Suprapubic skin (tissue), 4 donors: ENCODE data around the gene RAB37. TPM values are rescaled to one million over a fixed set of nuclear protein-coding genes. Genes with fewer than 3 reads are reported as not detected.

ENCODE experiments used
- DNase-seq, 2 donors: peaks; one replicate each; pipeline ENCODE4 v3.0.0-alpha.2; 2019; ENCODE audit warnings: low spot score in 2 of 2
- H3K27ac ChIP-seq: fragments of 200-600 bp; sonication (generic); one replicate; pipeline ENCODE4 v1.5.1; 2019
- H3K27me3 ChIP-seq: fragments of 200-600 bp; sonication (generic); one replicate; pipeline ENCODE4 v1.5.1; 2019
- H3K36me3 ChIP-seq: fragments of 200-600 bp; sonication (generic); one replicate; pipeline ENCODE4 v1.5.1; 2019
- H3K4me1 ChIP-seq: fragments of 200-600 bp; sonication (generic); one replicate; pipeline ENCODE4 v1.5.1; 2019
- H3K4me3 ChIP-seq: fragments of 200-600 bp; sonication (generic); one replicate; pipeline ENCODE4 v1.5.1; 2019; ENCODE audit warnings: mild to moderate bottlenecking
- H3K9me3 ChIP-seq: fragments of 200-600 bp; sonication (generic); one replicate; pipeline ENCODE4 v1.5.1; 2019
- CTCF ChIP-seq, 2 donors: fragments of 200-600 bp in 1 of 2; fragments of 450-650 bp in 1 of 2; sonication (generic) in 1 of 2; IDR thresholded peaks; one replicate each; pipeline ENCODE4 v1.5.1; 2016 to 2019; ENCODE audit warnings: antibody characterized with exemption in 2 of 2, mild to moderate bottlenecking in 1 of 2, moderate library complexity in 1 of 2
- EP300 ChIP-seq: sonication (generic); formaldehyde crosslinking; IDR thresholded peaks from one replicate; pipeline ENCODE4 v1.6.1; 2017; ENCODE audit warnings: antibody characterized with exemption
- POLR2A ChIP-seq, 2 donors: fragments of 450-650 bp; IDR thresholded peaks; one replicate each; pipeline ENCODE4 v1.6.1; 2017; ENCODE audit warnings: antibody characterized with exemption in 2 of 2, mild to moderate bottlenecking in 2 of 2, moderate library complexity in 2 of 2
- POLR2AphosphoS5 ChIP-seq, 3 donors: sonication (generic); formaldehyde crosslinking; IDR thresholded peaks; one replicate each; pipeline ENCODE4 v1.6.1; 2017; ENCODE audit warnings: antibody characterized with exemption in 3 of 3
- WGBS: methylation state at CpG from one replicate; pipeline ENCODE4 v1.1.5; 2018; 5-methylcytosine and 5-hydroxymethylcytosine counted together
- total RNA-seq, 4 donors: library from RNA; depleted of rRNA; stranded (reverse); fragments of >200 nt; gene quantifications; one replicate each; pipeline ENCODE4 v1.1.0, GENCODE V29; 2016

RAB37 gene
- total RNA-seq, 4 donors from 2014 or later = 0.32 to 0.38 TPM; not detected in 2

- no peaks in the 10 kb centered on the region for H3K36me3 ChIP-seq
- H3K27me3 ChIP-seq = peaks cover 15% of the 10 kb centered on the region
- no peak for TF ChIP-seq POLR2AphosphoS5 (IDR thresholded peaks at IDR 0.05)
- no peak for TF ChIP-seq EP300
- no peak for TF ChIP-seq POLR2A (IDR thresholded peaks at IDR 0.05)
- TF ChIP-seq CTCF (IDR thresholded peaks at IDR 0.05) = no peak
- WGBS = 58% methylated on average over 2 of the region's 2 CpGs
- no peak overlapping the region for H3K27ac ChIP-seq
- H3K9me3 ChIP-seq = no peaks in the 10 kb centered on the region
- H3K4me1 ChIP-seq = no peaks in the 10 kb centered on the region
- no peak overlapping the region for H3K4me3 ChIP-seq
- no peak for DNase-seq
Observed at GRCh38 chr17:74703311-74703710, 33.7 kb upstream of the RAB37 start.

GRCh38 chr17:74704544-74704943, 32.5 kb upstream of the RAB37 start:
- Histone ChIP-seq H3K4me1 (no peaks in the 10 kb centered on the region), H3K9me3 (no peaks in the 10 kb centered on the region), H3K4me3 (no peak overlapping the region), H3K27me3 (peaks cover 18% of the 10 kb centered on the region), H3K27ac (no peak overlapping the region), H3K36me3 (no peaks in the 10 kb centered on the region)
- 88% methylated on average over 8 of the region's 8 CpGs for WGBS
- TF ChIP-seq CTCF (IDR thresholded peaks at IDR 0.05) (no peak), POLR2A (IDR thresholded peaks at IDR 0.05) (no peak), EP300 (no peak), POLR2AphosphoS5 (IDR thresholded peaks at IDR 0.05) (no peak)
- DNase-seq = no peak

DNA sequence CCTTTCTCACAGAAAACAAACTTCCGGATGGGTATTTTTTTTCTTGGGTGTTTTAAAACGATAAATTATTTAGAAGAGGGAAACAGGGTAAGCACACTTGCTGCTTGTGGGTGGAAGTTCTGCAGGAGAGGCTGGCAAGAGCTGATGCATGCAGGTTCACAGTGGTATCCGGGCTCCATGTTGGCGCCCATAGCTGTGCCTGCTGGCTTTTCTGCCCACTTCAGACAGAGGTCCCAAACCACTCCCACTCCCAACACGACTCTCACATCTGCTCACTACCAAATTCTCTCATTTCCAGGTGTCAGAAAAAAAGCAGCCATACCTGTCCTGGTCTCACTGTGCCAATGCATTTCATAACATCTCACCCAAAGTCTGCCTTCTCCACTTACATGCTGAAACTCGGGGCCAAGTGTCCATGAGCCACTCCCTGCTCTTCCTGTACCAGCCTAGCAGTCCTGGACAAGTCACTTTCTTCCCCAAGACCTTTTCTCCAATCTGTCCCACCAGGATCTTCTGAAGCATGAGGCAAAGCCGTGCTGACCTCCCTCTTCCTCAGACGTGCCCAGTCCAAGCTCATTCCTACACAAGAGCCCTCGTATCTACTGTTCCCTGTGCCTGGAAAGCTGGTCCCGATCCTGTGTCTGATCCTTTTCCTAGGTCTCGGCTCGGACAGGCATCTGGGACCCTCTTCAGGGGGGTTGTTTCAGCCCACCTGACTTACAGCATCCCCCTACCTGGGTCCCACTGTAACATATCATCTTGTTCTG, 25.8 kb upstream of the RAB37 start:
- Histone ChIP-seq H3K27me3 (peaks cover 19% of the 10 kb centered on the region), H3K4me1 (no peaks in the 10 kb centered on the region), H3K27ac (no peak overlapping the region), H3K36me3 (no peaks in the 10 kb centered on the region), H3K9me3 (no peaks in the 10 kb centered on the region), H3K4me3 (no peak overlapping the region)
- no peak for TF ChIP-seq EP300
- TF ChIP-seq POLR2A (IDR thresholded peaks at IDR 0.05) = no peak
- no peak for TF ChIP-seq POLR2AphosphoS5 (IDR thresholded peaks at IDR 0.05)
- no peak for TF ChIP-seq CTCF (IDR thresholded peaks at IDR 0.05)
- WGBS = 59% methylated on average over 12 of the region's 12 CpGs
- DNase-seq = no peak

DNA sequence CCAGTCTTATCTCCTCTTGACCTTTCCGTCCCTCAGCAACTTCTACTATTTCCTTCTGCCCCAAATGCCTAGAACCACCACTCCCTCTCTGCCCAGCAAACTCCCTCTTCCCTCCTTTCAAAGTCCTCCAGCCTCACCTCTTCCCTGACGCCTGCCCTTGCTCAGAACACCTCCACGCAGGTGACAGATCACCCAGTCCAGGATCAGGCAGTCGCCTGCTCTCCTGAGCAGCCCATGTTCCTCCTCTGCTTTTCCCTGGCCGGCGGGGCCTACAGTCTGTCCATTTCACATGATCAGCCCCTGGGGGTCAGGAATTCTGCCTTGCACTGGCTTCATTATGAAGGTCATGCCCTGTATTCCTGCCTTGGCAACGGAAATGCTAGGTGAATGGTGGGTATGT, 24.8 kb upstream of the RAB37 start:
- Histone ChIP-seq H3K36me3 (no peaks in the 10 kb centered on the region), H3K4me3 (no peak overlapping the region), H3K27me3 (peaks cover 19% of the 10 kb centered on the region), H3K9me3 (no peaks in the 10 kb centered on the region), H3K4me1 (no peaks in the 10 kb centered on the region), H3K27ac (no peak overlapping the region)
- DNase-seq = no peak
- WGBS = 73% methylated on average over 7 of the region's 7 CpGs
- no peak for TF ChIP-seq CTCF (IDR thresholded peaks at IDR 0.05)
- TF ChIP-seq POLR2AphosphoS5 (IDR thresholded peaks at IDR 0.05) = no peak

DNA sequence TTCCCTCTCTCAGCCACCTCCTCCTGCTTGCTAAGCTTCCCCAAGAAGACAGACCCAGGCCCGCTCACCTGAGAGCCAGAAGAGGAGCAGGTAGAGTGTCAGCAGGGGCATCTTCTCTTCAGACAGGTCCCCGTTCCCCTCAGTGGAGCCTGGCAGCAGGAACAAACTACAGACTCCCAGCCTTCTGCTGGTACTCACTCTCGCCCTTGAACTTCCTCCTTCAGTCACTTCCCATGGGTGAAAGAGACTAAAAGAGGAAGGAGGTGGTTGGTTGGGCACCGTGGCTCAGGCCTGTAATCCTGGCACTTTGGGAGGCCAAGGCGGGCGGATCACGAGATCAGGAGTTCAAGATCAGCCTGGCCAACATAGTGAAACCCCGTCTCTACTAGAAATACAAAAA, 24.3 kb upstream of the RAB37 start, which contains the start of gene CD300LF:
Gene CD300LF, minus strand, starts transcription at position 168 of the 400 bp plus-strand sequence. Its CDS starts 57 bp downstream, at position 111.
- Histone ChIP-seq H3K27ac (no peak within 1 kb of the TSS), H3K9me3 (no peaks in the 10 kb centered on the region), H3K4me1 (no peaks in the 10 kb centered on the region), H3K36me3 (no peaks in the 10 kb centered on the region), H3K27me3 (peaks cover 19% of the 10 kb centered on the region), H3K4me3 (no peak within 1 kb of the TSS)
- no peak for DNase-seq
- TF ChIP-seq EP300 (no peak), POLR2A (IDR thresholded peaks at IDR 0.05) (no peak), CTCF (IDR thresholded peaks at IDR 0.05) (no peak), POLR2AphosphoS5 (IDR thresholded peaks at IDR 0.05) (no peak)
- WGBS = 85% methylated on average over 8 of the region's 8 CpGs
